ENCODE data around the gene PIK3C2G. TPM values are rescaled to one million over a fixed set of nuclear protein-coding genes. Genes with fewer than 3 reads are reported as not detected.
"Not testable (repeated sequence)": the region's sequence is repeated elsewhere in the genome, so short reads cannot be mapped to it uniquely, and the experiment has no call there.

Gene PIK3C2G, protein sequence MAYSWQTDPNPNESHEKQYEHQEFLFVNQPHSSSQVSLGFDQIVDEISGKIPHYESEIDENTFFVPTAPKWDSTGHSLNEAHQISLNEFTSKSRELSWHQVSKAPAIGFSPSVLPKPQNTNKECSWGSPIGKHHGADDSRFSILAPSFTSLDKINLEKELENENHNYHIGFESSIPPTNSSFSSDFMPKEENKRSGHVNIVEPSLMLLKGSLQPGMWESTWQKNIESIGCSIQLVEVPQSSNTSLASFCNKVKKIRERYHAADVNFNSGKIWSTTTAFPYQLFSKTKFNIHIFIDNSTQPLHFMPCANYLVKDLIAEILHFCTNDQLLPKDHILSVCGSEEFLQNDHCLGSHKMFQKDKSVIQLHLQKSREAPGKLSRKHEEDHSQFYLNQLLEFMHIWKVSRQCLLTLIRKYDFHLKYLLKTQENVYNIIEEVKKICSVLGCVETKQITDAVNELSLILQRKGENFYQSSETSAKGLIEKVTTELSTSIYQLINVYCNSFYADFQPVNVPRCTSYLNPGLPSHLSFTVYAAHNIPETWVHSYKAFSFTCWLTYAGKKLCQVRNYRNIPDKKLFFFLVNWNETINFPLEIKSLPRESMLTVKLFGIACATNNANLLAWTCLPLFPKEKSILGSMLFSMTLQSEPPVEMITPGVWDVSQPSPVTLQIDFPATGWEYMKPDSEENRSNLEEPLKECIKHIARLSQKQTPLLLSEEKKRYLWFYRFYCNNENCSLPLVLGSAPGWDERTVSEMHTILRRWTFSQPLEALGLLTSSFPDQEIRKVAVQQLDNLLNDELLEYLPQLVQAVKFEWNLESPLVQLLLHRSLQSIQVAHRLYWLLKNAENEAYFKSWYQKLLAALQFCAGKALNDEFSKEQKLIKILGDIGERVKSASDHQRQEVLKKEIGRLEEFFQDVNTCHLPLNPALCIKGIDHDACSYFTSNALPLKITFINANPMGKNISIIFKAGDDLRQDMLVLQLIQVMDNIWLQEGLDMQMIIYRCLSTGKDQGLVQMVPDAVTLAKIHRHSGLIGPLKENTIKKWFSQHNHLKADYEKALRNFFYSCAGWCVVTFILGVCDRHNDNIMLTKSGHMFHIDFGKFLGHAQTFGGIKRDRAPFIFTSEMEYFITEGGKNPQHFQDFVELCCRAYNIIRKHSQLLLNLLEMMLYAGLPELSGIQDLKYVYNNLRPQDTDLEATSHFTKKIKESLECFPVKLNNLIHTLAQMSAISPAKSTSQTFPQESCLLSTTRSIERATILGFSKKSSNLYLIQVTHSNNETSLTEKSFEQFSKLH (N-terminal part only)
- not detected for total RNA-seq

- Mint-ChIP-seq H3K4me1 (no peaks in the 10 kb centered on the region), H3K27me3 (no peaks in the 10 kb centered on the region), H3K9me3 (peaks cover 1% of the 10 kb centered on the region), H3K4me3 (no peak within 1 kb of the TSS), H3K36me3 (no peaks in the 10 kb centered on the region), H3K27ac (no peak within 1 kb of the TSS)
- DNase-seq: no peak
Observed at GRCh38 chr12:18261273-18261672, at the start of gene PIK3C2G. PIK3C2G (plus strand) TSS chr12:18261518; CDS start chr12:18282082, 20,564 bp downstream.

DNA sequence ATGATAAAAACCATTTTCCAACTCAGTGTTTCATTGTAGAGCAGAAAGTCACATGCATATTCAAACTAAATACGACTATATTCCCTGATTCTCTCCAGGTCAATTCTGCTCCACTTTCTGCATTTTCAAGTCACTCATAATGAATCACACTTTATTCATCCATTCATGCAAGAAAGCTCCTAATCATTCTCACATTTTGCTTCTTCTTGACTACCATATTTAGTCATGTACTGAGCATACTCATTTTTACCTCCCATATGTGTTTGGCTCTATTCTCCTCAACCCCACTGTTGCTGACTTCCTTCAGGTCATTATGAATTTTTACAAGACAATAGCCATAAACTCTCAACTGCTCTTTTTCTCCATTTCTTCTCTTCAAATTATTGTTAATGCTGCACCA is 43.4 kb upstream of the PIK3C2G start:
- Mint-ChIP-seq H3K27ac (no peak overlapping the region), H3K9me3 (no peaks in the 10 kb centered on the region), H3K27me3 (no peaks in the 10 kb centered on the region), H3K36me3 (no peaks in the 10 kb centered on the region), H3K4me1 (no peaks in the 10 kb centered on the region), H3K4me3 (no peak overlapping the region)
- DNase-seq: no peak

GRCh38 chr12:18221726-18222125 is 39.6 kb upstream of the PIK3C2G start:
- H3K36me3 Mint-ChIP-seq: no peaks in the 10 kb centered on the region

DNA sequence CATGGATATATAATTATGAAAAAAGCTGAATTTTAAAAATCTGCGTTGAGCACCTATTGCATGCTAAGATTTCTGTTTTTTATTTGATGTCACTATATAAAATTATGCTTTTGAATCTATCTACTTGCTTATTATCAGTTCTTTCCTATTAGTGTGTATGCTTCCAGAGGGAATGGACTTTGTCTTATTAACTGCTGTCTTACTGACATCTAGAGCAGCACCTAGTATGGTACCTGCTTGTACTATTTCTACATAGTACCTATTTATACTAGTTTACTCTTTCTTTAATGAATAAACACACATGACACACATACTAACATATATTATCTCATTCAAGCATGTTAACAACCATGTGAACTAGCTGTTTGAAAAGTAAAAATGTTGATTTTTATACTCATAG is 38.6 kb upstream of the PIK3C2G start:
- Mint-ChIP-seq H3K27ac (no peak overlapping the region), H3K4me1 (no peaks in the 10 kb centered on the region), H3K9me3 (no peaks in the 10 kb centered on the region), H3K4me3 (no peak overlapping the region), H3K36me3 (no peaks in the 10 kb centered on the region), H3K27me3 (no peaks in the 10 kb centered on the region)
- DNase-seq: no peak

More at GRCh38 chr12:18221726-18222125, 39.6 kb upstream of the PIK3C2G start:
- Mint-ChIP-seq H3K4me1 (no peaks in the 10 kb centered on the region), H3K4me3 (no peak overlapping the region), H3K27ac (no peak overlapping the region), H3K9me3 (no peaks in the 10 kb centered on the region), H3K27me3 (no peaks in the 10 kb centered on the region)
- no peak for DNase-seq

DNA sequence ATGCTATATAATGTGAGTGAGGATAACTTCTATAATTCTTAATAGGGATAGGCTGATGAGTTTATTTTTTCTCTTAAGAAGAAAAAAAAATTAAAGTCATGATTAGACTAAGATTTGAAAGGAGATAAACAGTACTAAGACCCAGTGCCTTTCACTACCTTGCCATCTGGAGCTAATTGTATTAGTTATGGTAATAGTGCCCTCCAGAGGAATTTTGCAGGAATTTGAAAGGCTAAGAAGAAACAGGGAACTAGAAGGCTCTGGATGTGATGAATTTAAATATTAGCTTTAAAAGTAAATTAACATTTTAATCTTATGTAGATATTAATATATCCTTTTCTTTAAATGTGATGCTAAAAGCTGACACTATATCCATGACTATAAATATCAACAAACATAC is 36.6 kb upstream of the PIK3C2G start:
- Mint-ChIP-seq H3K9me3 (no peaks in the 10 kb centered on the region), H3K36me3 (no peaks in the 10 kb centered on the region), H3K4me1 (no peaks in the 10 kb centered on the region), H3K27ac (no peak overlapping the region), H3K27me3 (no peaks in the 10 kb centered on the region), H3K4me3 (no peak overlapping the region)
- DNase-seq: no peak

- peaks cover 3% of the 10 kb centered on the region for H3K9me3 Mint-ChIP-seq
- H3K4me1 Mint-ChIP-seq: no peaks in the 10 kb centered on the region
- no peaks in the 10 kb centered on the region for H3K27me3 Mint-ChIP-seq
- DNase-seq: no peak
- no peak overlapping the region for H3K27ac Mint-ChIP-seq
- H3K4me3 Mint-ChIP-seq: no peak overlapping the region
- no peaks in the 10 kb centered on the region for H3K36me3 Mint-ChIP-seq
Observed at GRCh38 chr12:18239526-18239925, 21.8 kb upstream of the PIK3C2G start.

GRCh38 chr12:18242380-18243089 is 18.8 kb upstream of the PIK3C2G start:
- Mint-ChIP-seq H3K4me3 (no peak overlapping the region), H3K27ac (no peak overlapping the region), H3K4me1 (no peaks in the 10 kb centered on the region), H3K27me3 (no peaks in the 10 kb centered on the region), H3K36me3 (no peaks in the 10 kb centered on the region), H3K9me3 (no peaks in the 10 kb centered on the region)
- DNase-seq: no peak

DNA sequence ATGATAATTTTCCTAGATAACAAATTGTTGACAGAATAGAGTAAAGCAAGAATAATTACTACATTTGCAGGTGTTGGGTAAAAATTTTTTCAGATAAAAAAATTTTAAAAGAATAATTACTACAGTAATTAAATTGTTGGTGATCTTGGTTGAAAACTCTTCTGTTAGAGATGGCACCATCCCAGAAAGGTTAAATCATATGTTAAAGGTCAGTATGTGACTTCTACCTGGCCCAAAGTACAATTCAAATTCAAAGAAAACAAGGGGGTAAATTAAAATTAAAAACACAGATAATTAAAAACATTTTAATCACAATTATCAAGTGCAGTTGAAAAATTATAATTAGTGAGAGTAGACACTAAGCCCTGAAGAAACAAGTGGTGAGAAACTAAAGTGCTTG is 18.1 kb upstream of the PIK3C2G start:
- Mint-ChIP-seq H3K9me3 (no peaks in the 10 kb centered on the region), H3K27me3 (no peaks in the 10 kb centered on the region), H3K27ac (no peak overlapping the region), H3K4me3 (no peak overlapping the region), H3K4me1 (no peaks in the 10 kb centered on the region), H3K36me3 (no peaks in the 10 kb centered on the region)
- no peak for DNase-seq

- H3K9me3 Mint-ChIP-seq: no peaks in the 10 kb centered on the region
- H3K36me3 Mint-ChIP-seq: no peaks in the 10 kb centered on the region
- no peak for DNase-seq
- no peak overlapping the region for H3K27ac Mint-ChIP-seq
- H3K27me3 Mint-ChIP-seq: no peaks in the 10 kb centered on the region
- H3K4me1 Mint-ChIP-seq: no peaks in the 10 kb centered on the region
- no peak overlapping the region for H3K4me3 Mint-ChIP-seq
Observed at GRCh38 chr12:18246066-18246465, 15.3 kb upstream of the PIK3C2G start.

DNA sequence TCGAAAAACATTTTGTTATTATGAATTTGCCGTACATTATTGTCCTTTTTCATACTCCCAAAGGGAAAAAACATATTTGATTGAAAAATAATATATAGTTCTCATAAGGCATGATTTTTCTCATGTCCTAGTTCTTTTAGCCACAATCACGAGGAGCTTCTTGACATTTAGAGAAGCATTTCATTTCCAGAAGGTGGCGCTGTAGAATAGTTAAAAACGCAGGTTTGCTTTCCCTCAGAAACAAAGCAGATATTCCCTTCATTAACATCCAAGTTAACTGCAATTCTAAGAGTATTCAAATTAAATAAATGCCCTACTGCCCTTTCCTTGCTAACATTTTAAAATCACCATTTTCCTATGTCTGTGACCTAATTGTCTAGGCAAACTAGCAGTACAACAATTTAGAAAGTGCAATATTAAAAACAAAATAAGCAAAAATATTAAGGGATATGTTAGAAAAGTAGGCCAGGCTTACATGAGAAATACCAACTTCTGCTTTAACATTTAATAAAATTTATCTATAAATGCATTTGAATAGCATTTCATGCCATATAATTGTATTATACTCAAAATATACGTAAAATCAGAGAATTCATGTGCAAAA is 10.9 kb upstream of the PIK3C2G start:
- no peaks in the 10 kb centered on the region for H3K36me3 Mint-ChIP-seq

GRCh38 chr12:18254081-18254480 is 7.2 kb upstream of the PIK3C2G start:
- H3K27ac Mint-ChIP-seq: no peak overlapping the region
- DNase-seq: no peak
- peaks cover 1% of the 10 kb centered on the region for H3K9me3 Mint-ChIP-seq
- H3K36me3 Mint-ChIP-seq: no peaks in the 10 kb centered on the region
- H3K4me1 Mint-ChIP-seq: no peaks in the 10 kb centered on the region
- no peak overlapping the region for H3K4me3 Mint-ChIP-seq
- H3K27me3 Mint-ChIP-seq: no peaks in the 10 kb centered on the region

More for the DNA sequence above, 10.9 kb upstream of the PIK3C2G start:
- no peaks in the 10 kb centered on the region for H3K9me3 Mint-ChIP-seq
- no peaks in the 10 kb centered on the region for H3K27me3 Mint-ChIP-seq
- DNase-seq: no peak
- H3K27ac Mint-ChIP-seq: no peak overlapping the region
- H3K4me3 Mint-ChIP-seq: no peak overlapping the region
- no peaks in the 10 kb centered on the region for H3K4me1 Mint-ChIP-seq

GRCh38 chr12:18255004-18255403 is 6.3 kb upstream of the PIK3C2G start:
- H3K4me1 Mint-ChIP-seq, DNase-seq, H3K4me3 Mint-ChIP-seq, H3K27me3 Mint-ChIP-seq, H3K27ac Mint-ChIP-seq, H3K9me3 Mint-ChIP-seq, H3K36me3 Mint-ChIP-seq: not testable (repeated sequence)

GRCh38 chr12:18257251-18257650 is 4.1 kb upstream of the PIK3C2G start:
- Mint-ChIP-seq H3K36me3 (no peaks in the 10 kb centered on the region), H3K4me3 (no peak overlapping the region), H3K9me3 (peaks cover 1% of the 10 kb centered on the region), H3K27ac (no peak overlapping the region), H3K27me3 (no peaks in the 10 kb centered on the region), H3K4me1 (no peaks in the 10 kb centered on the region)
- no peak for DNase-seq

- H3K9me3 Mint-ChIP-seq: peaks cover 1% of the 10 kb centered on the region
- no peaks in the 10 kb centered on the region for H3K4me1 Mint-ChIP-seq
- no peak overlapping the region for H3K4me3 Mint-ChIP-seq
- no peak for DNase-seq
- no peak overlapping the region for H3K27ac Mint-ChIP-seq
- H3K27me3 Mint-ChIP-seq: no peaks in the 10 kb centered on the region
- no peaks in the 10 kb centered on the region for H3K36me3 Mint-ChIP-seq
Observed at GRCh38 chr12:18258929-18259328, 2.4 kb upstream of the PIK3C2G start.

All from activated naive CD8-positive, alpha-beta T cell treated with anti-CD3 and anti-CD28 coated beads for 36 hours (primary cell).